ENCODE data around the gene EPO.

EPO gene

GRCh38 chr7:100719523-100720278 lies 567 bp upstream of the EPO start (continued):
- no peak for TF ChIP-seq PATZ1 (CRISPR knock-in tag; IDR thresholded peaks at IDR 0.05; ENCODE audit: borderline replicate concordance)
- no peak for TF ChIP-seq ZNF70 (CRISPR knock-in tag; IDR thresholded peaks at IDR 0.05)

GRCh38 chr7:100720671-100721504 lies 620 bp downstream of the EPO start:
- ATAC-seq, result peak; percentile 47
- TF ChIP-seq ZFP30 (CRISPR knock-in tag; IDR thresholded peaks at IDR 0.05) (no peak), GLIS3 (CRISPR knock-in tag; IDR thresholded peaks at IDR 0.05) (no peak), RARB (CRISPR knock-in tag; IDR thresholded peaks at IDR 0.05) (no peak)

- no peak for ATAC-seq
- TF ChIP-seq CSRNP3 (CRISPR knock-in tag; IDR thresholded peaks at IDR 0.05) (no peak), TCF4 (CRISPR knock-in tag; IDR thresholded peaks at IDR 0.05; ENCODE audit: borderline replicate concordance) (no peak), POU6F1 (CRISPR knock-in tag; IDR thresholded peaks at IDR 0.05; ENCODE audit: borderline replicate concordance, low read depth) (no peak), ZNF565 (CRISPR knock-in tag; conservative IDR thresholded peaks at IDR 0.05; ENCODE audit: low read depth) (no peak)
Observed at GRCh38 chr7:100721505-100721812, 1.2 kb downstream of the EPO start.

GRCh38 chr7:100722480-100723212 lies 2.4 kb downstream of the EPO start:
- ATAC-seq, result no peak
- TF ChIP-seq PPARA (CRISPR knock-in tag; IDR thresholded peaks at IDR 0.05; ENCODE audit: borderline replicate concordance) (no peak), ZNF70 (CRISPR knock-in tag; IDR thresholded peaks at IDR 0.05) (no peak), CSDC2 (CRISPR knock-in tag; IDR thresholded peaks at IDR 0.05) (no peak), POU6F1 (CRISPR knock-in tag; IDR thresholded peaks at IDR 0.05; ENCODE audit: borderline replicate concordance, low read depth) (no peak), ARNTL (CRISPR knock-in tag; IDR thresholded peaks at IDR 0.05; ENCODE audit: borderline replicate concordance, low read depth) (no peak), ZFP3 (CRISPR knock-in tag; IDR thresholded peaks at IDR 0.05) (no peak), CREB5 (CRISPR knock-in tag; IDR thresholded peaks at IDR 0.05; ENCODE audit: low read depth) (no peak), SNAI2 (CRISPR knock-in tag; IDR thresholded peaks at IDR 0.05) (no peak), GLIS3 (CRISPR knock-in tag; IDR thresholded peaks at IDR 0.05) (no peak), CSRNP3 (CRISPR knock-in tag; IDR thresholded peaks at IDR 0.05) (no peak), RARB (CRISPR knock-in tag; IDR thresholded peaks at IDR 0.05) (no peak), ZNF8 (CRISPR knock-in tag; IDR thresholded peaks at IDR 0.05) (no peak), ZFP30 (CRISPR knock-in tag; IDR thresholded peaks at IDR 0.05) (no peak), TOX (CRISPR knock-in tag; IDR thresholded peaks at IDR 0.05; ENCODE audit: borderline replicate concordance) (no peak), PATZ1 (CRISPR knock-in tag; IDR thresholded peaks at IDR 0.05; ENCODE audit: borderline replicate concordance) (no peak)

All from SK-N-SH treated with all-trans-retinoic acid at 6 μM for 48 hours (cell line).